K562 (cell line): ENCODE data around the gene GGT5. TPM values are rescaled to one million over a fixed set of nuclear protein-coding genes. Genes with fewer than 3 reads are reported as not detected.

Experiments
- ATAC-seq: fragments of 200-7000 bp; cut with Tn5 transposase; 3 replicates; pipeline ENCODE4 v1.9.1; 2020; ENCODE audit warnings: moderate library complexity
- BruUV-seq: library from RNA; stranded (reverse); fragments of 400-500 nt; replicated peaks from 2 replicates; lab custom pipeline; 2021; lab: Mats Ljungman, UMichigan
- CTCF ChIA-PET: fragments of 300-600 bp; formaldehyde crosslinking; extraction: SDS; loops from one replicate; lab custom pipeline; 2021; ENCODE audit warnings: low intra/inter-chr PET ratio; lab: Yijun Ruan, JAX
- POLR2A ChIA-PET: fragments of 300-600, 350-650 bp; sonication (Branson Sonifier 250); formaldehyde crosslinking; extraction: SDS; loops from one replicate; lab custom pipeline; 2021; ENCODE audit warnings: antibody characterized with exemption, inconsistent platforms; lab: Yijun Ruan, JAX
- DNase-seq, 4 experiments: peaks; one replicate each; pipeline versions ENCODE4 v3.0.0 to v3.0.0-alpha.2; 2011 to 2018; ENCODE audit warnings: low spot score in 3 of 4, mixed read lengths in 3 of 4; ENCODE audit errors: extremely low read depth in 1 of 4
- FAIRE-seq: peaks from 2 replicates; lab custom pipeline; 2011; peaks lifted over from hg19 to GRCh38; lab: Jason Lieb, UNC
- H2AFZ ChIP-seq: 2 replicates; pipeline ENCODE4 v1.6.0; 2011; ENCODE audit warnings: low read depth, low read length, control low read depth, inconsistent platforms
- H3K27ac ChIP-seq: fragments of 200-600 bp; 3 replicates; pipeline ENCODE4 v1.8.0; 2011; ENCODE audit warnings: low read depth, mild to moderate bottlenecking, control low read depth, inconsistent platforms, low read length, moderate library complexity, mixed read lengths; ENCODE audit errors: extremely low read depth
- H3K27me3 ChIP-seq, 2 experiments: fragments of 300-600 bp in 1 of 2; 2 replicates in 1 of 2; 3 replicates in 1 of 2; pipeline versions ENCODE4 v1.6.0 to v1.8.0; 2011; ENCODE audit warnings: inconsistent platforms in 2 of 2, low read length in 2 of 2, mild to moderate bottlenecking in 1 of 2, mixed read lengths in 1 of 2, moderate library complexity in 1 of 2; ENCODE audit not compliant: control insufficient read depth in 2 of 2, insufficient read depth in 2 of 2
- H3K36me3 ChIP-seq: fragments of 300-600 bp; 3 replicates; pipeline ENCODE4 v1.8.0; 2011; ENCODE audit warnings: mild to moderate bottlenecking, low read length, inconsistent platforms; ENCODE audit not compliant: control insufficient read depth, insufficient read depth
- H3K4me1 ChIP-seq, 2 experiments: fragments of 200-600 bp in 1 of 2; replicated peaks in 1 of 2; 2 replicates in 1 of 2; 3 replicates in 1 of 2; pipeline versions ENCODE4 v1.5.1 to v1.8.0; 2011; ENCODE audit warnings: inconsistent platforms in 2 of 2, low read length in 2 of 2, mild to moderate bottlenecking in 1 of 2, mixed read lengths in 1 of 2, moderate library complexity in 1 of 2; ENCODE audit not compliant: control insufficient read depth in 2 of 2, insufficient read depth in 2 of 2
- H3K4me2 ChIP-seq: 2 replicates; pipeline ENCODE4 v1.6.1; 2011; ENCODE audit warnings: low read length, control low read depth, inconsistent platforms, mixed read lengths; ENCODE audit not compliant: insufficient read depth
- H3K4me3 ChIP-seq: fragments of 200-600 bp; sonication (generic), shearing (Covaris generic); 2 replicates; pipeline ENCODE4 v1.5.1; 2016; ENCODE audit warnings: control low read depth, inconsistent platforms
- H3K79me2 ChIP-seq: fragments of 200-600 bp; 3 replicates; pipeline ENCODE4 v1.8.0; 2011; ENCODE audit warnings: low read length, inconsistent platforms; ENCODE audit not compliant: control insufficient read depth, insufficient read depth
- H3K9ac ChIP-seq, 2 experiments: 2 replicates each; pipeline versions ENCODE4 v1.6.0 to v1.6.1; 2011; ENCODE audit warnings: low read depth in 2 of 2, low read length in 2 of 2, control low read depth in 1 of 2, inconsistent platforms in 1 of 2, mild to moderate bottlenecking in 1 of 2, mixed read lengths in 1 of 2; ENCODE audit not compliant: insufficient read depth in 1 of 2
- H3K9me1 ChIP-seq: one replicate; pipeline ENCODE4 v1.6.0; 2011; ENCODE audit warnings: inconsistent platforms, mild to moderate bottlenecking, low read length, moderate library complexity; ENCODE audit not compliant: control insufficient read depth, insufficient read depth
- H3K9me3 ChIP-seq: replicated peaks from 2 replicates; pipeline ENCODE4 v1.5.1; 2011; ENCODE audit warnings: low read depth, low read length, inconsistent platforms; ENCODE audit not compliant: control insufficient read depth, insufficient read depth
- H4K20me1 ChIP-seq: replicated peaks from 2 replicates; pipeline ENCODE4 v1.6.1; 2011; ENCODE audit warnings: low read length, inconsistent platforms, mixed read lengths; ENCODE audit not compliant: control insufficient read depth, insufficient read depth
- CBX1 ChIP-seq: sonication (generic); IDR thresholded peaks from 2 replicates; pipeline ENCODE4 v1.6.1; 2016; ENCODE audit warnings: antibody characterized with exemption, low read depth, mild to moderate bottlenecking
- E2F8 ChIP-seq: fragments of 450-650 bp; IDR thresholded peaks from 2 replicates; pipeline ENCODE4 v1.7.1; 2018; ENCODE audit warnings: mild to moderate bottlenecking, low read depth; ENCODE audit not compliant: partially characterized antibody
- EGR1 ChIP-seq: fragments of 450-650 bp; conservative IDR thresholded peaks from 2 replicates; pipeline ENCODE4 v1.6.1; 2017; ENCODE audit warnings: mild to moderate bottlenecking
- NFYB ChIP-seq: IDR thresholded peaks from 2 replicates; pipeline ENCODE4 v1.6.1; 2011; ENCODE audit warnings: mild to moderate bottlenecking, moderate library complexity; ENCODE audit not compliant: insufficient read length; ENCODE audit errors: extremely low read depth
- NR0B1 ChIP-seq: fragments of 450-650 bp; IDR thresholded peaks from one replicate; pipeline ENCODE4 v1.6.1; 2018; ENCODE audit warnings: mild to moderate bottlenecking, moderate library complexity; ENCODE audit not compliant: partially characterized antibody
- RREB1 ChIP-seq: fragments of 250-450 bp; sonication (Bioruptor Pico); IDR thresholded peaks from 2 replicates; pipeline ENCODE4 v1.4.0; 2020
- ZBTB12 ChIP-seq: fragments of 250-450 bp; sonication (Bioruptor Pico); IDR thresholded peaks from 2 replicates; pipeline ENCODE4 v1.4.0; 2020
- ZBTB7A ChIP-seq: IDR thresholded peaks from 2 replicates; pipeline ENCODE4 v1.6.1; 2011; ENCODE audit warnings: low read depth, mild to moderate bottlenecking, low read length, moderate library complexity, borderline replicate concordance; ENCODE audit not compliant: control insufficient read depth
- ZFP30 ChIP-seq: fragments of 250-450 bp; sonication (Bioruptor Pico); IDR thresholded peaks from 2 replicates; pipeline ENCODE4 v1.8.0; 2022; ENCODE audit warnings: moderate library complexity, mild to moderate bottlenecking, inconsistent platforms, borderline replicate concordance
- ZNF589 ChIP-seq: fragments of 200-800 bp; sonication (Bioruptor generic); IDR thresholded peaks from 2 replicates; pipeline ENCODE4 v1.6.1; 2016; ENCODE audit warnings: low read depth, missing genetic modification characterization, missing compliant biosample characterization
- WGBS: fragments of 100-300 bp; shearing (Covaris generic); methylation state at CpG from one replicate; pipeline ENCODE4 v1.1.6; 2016; ENCODE audit warnings: low coverage, mixed read lengths; ENCODE audit not compliant: insufficient coverage; ENCODE audit errors: missing lambda C conversion rate; 5-methylcytosine and 5-hydroxymethylcytosine counted together
- in situ Hi-C: fragments of 300-500 bp; cut with MboI; formaldehyde crosslinking; loops from 4 replicates; pipeline ENCODE4 v1.15.0; 2018; ENCODE audit warnings: inconsistent platforms, mixed read lengths
- intact Hi-C: fragments of 100-400 bp; cut with micrococcal nuclease; formaldehyde crosslinking; loops from 2 replicates; pipeline ENCODE4 v1.14.2; 2022
- polyA plus RNA-seq, 8 experiments: library from polyadenylated mRNA; depleted of rRNA in 4 of 8; stranded (reverse) in 5 of 8; unstranded in 3 of 8; fragments of >200 nt; fragmentation: Nextera tagmentation in 2 of 8; fragmentation: Illumina TruSeq in 1 of 8; extraction: Ambion mirVana in 2 of 8; extraction: Trizol in 1 of 8; gene quantifications; 2 replicates each; pipeline versions ENCODE4 v1.2.1 to v1.2.3, GENCODE V29; 2011 to 2014; ENCODE audit warnings: inconsistent platforms in 1 of 8, missing spikeins in 1 of 8
- total RNA-seq, 7 experiments: library from RNA; depleted of rRNA in 6 of 7; stranded (reverse); fragments of >200 nt in 6 of 7; fragmentation: Illumina TruSeq in 2 of 7; extraction: Trizol in 2 of 7; gene quantifications; 2 replicates each; pipeline versions ENCODE4 v1.2.1 to v1.2.3, GENCODE V29; 2011 to 2021; ENCODE audit warnings: low replicate concordance in 1 of 7

GGT5 gene
- total and polyA plus RNA-seq, 9 of the 15 experiments (the other 6 are each of a cell fraction or from before 2014, with no cell fraction given) = 0.07 to 0.69 (median 0.18) TPM; not detected in 4

- Histone ChIP-seq H3K79me2 (no peaks in the 10 kb centered on the region), H3K4me3 (no peak overlapping the region), H2AFZ (no peak overlapping the region), H3K9ac (no peak overlapping the region), H3K9me3 (no peaks in the 10 kb centered on the region), H4K20me1 (no peaks in the 10 kb centered on the region), H3K9me1 (no peaks in the 10 kb centered on the region), H3K27me3 (peaks cover 0 to 4% of the 10 kb centered on the region in 2 experiments; a peak in 2 of 5 replicates), H3K27ac (no peak overlapping the region), H3K36me3 (no peaks in the 10 kb centered on the region), H3K4me2 (no peak overlapping the region), H3K4me1 (no peaks in the 10 kb centered on the region; a peak in 1 of 5 replicates)
- intact Hi-C loops = no loop called here
- BruUV-seq = no TSS peak
- no peak for DNase-seq
- CTCF ChIA-PET = no interaction called here
- WGBS = 14% methylated on average over 10 of the region's 12 CpGs
- POLR2A ChIA-PET = no interaction called here
- no peak for FAIRE-seq
- ATAC-seq = no peak
- in situ Hi-C loops = no loop called here
- TF ChIP-seq ZBTB12 (CRISPR knock-in tag) (no peak), ZBTB7A (no peak), ZNF589 (CRISPR knock-in tag) (no peak), RREB1 (CRISPR knock-in tag) (no peak), NR0B1 (no peak), CBX1 (no peak), EGR1 (no peak), ZFP30 (CRISPR knock-in tag) (no peak), NFYB (no peak), E2F8 (no peak)
These were observed 28.2 kb downstream of the GGT5 start for GRCh38 chr22:24216541-24217209.
